ENCODE measurements around the gene XIRP2.

Gene XIRP2

DNA sequence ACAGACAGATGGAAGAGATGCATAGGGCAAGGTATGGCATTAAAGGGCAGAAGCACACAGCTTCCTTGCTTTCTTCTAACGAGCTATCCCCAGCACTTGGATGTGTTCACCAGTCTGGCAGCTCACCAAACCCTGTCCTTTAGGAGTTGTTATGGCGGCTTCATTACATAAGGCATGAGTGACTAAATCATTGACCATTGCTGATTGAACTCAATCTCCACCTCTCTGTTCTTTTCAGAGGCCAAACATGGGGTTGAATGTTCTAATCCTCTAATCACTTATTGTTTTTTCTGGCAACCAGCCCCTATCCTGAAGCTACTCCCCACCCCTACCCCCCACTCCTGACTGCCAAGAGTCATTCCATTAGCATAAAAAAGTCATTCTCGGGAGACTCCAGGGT lies 301.8 kb downstream of the XIRP2 start:
- Histone ChIP-seq H3K27ac (no peak overlapping the region), H3K9ac (ENCODE audit: insufficient read length) (no peak overlapping the region), H3K36me3 (ENCODE audit: insufficient read depth, low read length) (no peaks in the 10 kb centered on the region), H3K9me3 (ENCODE audit: low read depth, low read length) (no peaks in the 10 kb centered on the region), H3K4me3 (no peak overlapping the region)
- TF ChIP-seq EZH2 (IDR thresholded peaks at IDR 0.05) = no peak
- no peak for TF ChIP-seq FOXP2 (optimal IDR thresholded peaks at IDR 0.05; ENCODE audit: control extremely low read depth, extremely low read length, insufficient read depth)
- TF ChIP-seq POLR2AphosphoS5 (IDR thresholded peaks at IDR 0.05; ENCODE audit: borderline replicate concordance, low read depth, low read length) = no peak
- DNase-seq (ENCODE audit: low read depth, low spot score) = no peak

DNA sequence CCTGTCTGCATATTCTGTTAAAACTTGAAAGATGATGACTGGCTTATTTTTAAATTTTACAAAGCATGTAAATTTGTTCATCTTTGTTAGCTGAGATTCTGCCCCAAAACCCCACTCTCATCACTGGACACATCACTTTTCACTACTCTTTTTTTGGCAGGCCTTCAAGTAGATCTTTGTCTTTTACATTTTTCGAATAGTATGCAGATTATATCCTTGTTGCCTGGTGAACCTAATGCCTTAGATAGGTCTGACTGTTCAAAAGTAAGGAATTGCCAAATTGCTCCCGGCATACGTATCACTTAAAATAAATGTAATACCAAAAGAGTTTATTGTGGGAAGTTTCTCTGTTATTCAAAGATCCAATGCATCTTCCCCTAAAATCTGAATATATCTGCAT lies 303.3 kb downstream of the XIRP2 start:
- H3K9ac ChIP-seq (ENCODE audit: insufficient read length) = no peak overlapping the region
- no peak for DNase-seq (ENCODE audit: low read depth, low spot score)
- no peaks in the 10 kb centered on the region for H3K9me3 ChIP-seq (ENCODE audit: low read depth, low read length)
- no peak overlapping the region for H3K27ac ChIP-seq
- no peaks in the 10 kb centered on the region for H3K36me3 ChIP-seq (ENCODE audit: insufficient read depth, low read length)
- no peak for TF ChIP-seq EZH2 (IDR thresholded peaks at IDR 0.05)
- no peak for TF ChIP-seq POLR2AphosphoS5 (IDR thresholded peaks at IDR 0.05; ENCODE audit: borderline replicate concordance, low read depth, low read length)
- no peak for TF ChIP-seq FOXP2 (optimal IDR thresholded peaks at IDR 0.05; ENCODE audit: control extremely low read depth, extremely low read length, insufficient read depth)
- no peak overlapping the region for H3K4me3 ChIP-seq

DNA sequence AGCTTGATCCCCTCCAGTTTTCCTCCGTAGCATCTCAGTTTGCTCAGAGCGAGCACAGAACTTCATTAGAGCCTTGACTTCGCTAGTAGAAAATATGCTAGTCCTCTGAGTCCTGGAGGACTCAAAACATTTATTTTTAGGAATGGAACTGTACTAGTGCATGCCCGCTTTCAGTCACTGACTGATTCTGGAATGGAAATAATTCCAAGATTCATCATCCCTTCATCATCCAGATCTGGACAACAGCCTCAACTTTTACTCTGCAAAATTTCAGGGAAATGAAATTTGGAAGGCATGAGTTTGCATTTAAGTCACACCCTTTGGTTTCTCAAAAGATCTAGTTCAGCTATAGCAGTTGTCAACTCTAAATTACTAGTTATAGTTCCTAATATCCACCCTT lies 304.6 kb downstream of the XIRP2 start:
- no peak for DNase-seq (ENCODE audit: low read depth, low spot score)
- TF ChIP-seq EZH2 (IDR thresholded peaks at IDR 0.05) = no peak
- no peak for TF ChIP-seq FOXP2 (optimal IDR thresholded peaks at IDR 0.05; ENCODE audit: control extremely low read depth, extremely low read length, insufficient read depth)
- TF ChIP-seq POLR2AphosphoS5 (IDR thresholded peaks at IDR 0.05; ENCODE audit: borderline replicate concordance, low read depth, low read length) = no peak
- H3K9ac ChIP-seq (ENCODE audit: insufficient read length) = no peak overlapping the region
- no peaks in the 10 kb centered on the region for H3K9me3 ChIP-seq (ENCODE audit: low read depth, low read length)
- no peaks in the 10 kb centered on the region for H3K36me3 ChIP-seq (ENCODE audit: insufficient read depth, low read length)
- no peak overlapping the region for H3K27ac ChIP-seq
- H3K4me3 ChIP-seq = no peak overlapping the region

DNA sequence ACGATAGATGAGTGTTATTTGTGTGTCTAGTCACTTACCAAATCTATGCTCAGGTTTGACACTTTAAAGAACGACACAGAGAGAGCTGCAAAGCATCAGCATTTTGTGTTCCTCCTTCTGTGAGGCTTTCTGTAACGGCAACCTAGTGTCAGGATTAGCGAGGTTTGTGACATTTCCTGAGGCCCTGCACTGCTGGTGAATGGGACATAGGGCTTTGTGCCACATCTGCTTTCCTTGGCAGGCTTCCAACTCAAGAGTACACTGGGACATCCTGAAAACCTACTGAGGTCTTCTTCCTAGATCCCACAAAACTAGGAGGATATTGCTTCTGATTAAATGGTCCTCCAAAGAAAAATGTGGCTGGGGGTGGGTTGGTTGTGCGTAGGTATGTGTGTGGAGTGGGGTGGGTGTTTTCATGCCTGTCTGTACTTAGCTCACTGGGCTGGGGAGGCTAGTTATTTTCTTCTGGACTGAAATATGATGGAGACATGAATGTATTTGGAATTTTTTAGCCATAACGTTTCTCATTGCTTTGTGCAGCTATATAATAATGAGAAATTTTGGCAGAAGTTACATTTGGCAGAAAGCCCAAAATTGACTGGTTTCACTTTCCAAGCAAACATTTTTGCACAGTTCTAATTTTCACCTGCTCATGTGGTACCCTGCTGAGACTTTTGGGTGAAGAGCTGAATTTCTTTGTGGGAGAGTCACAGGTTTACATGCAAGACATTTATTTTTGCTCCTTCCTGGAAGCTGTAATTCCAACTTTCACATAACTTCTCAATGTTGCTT lies 308.4 kb downstream of the XIRP2 start:
- Histone ChIP-seq H3K9me3 (ENCODE audit: low read depth, low read length) (no peaks in the 10 kb centered on the region), H3K36me3 (ENCODE audit: insufficient read depth, low read length) (no peaks in the 10 kb centered on the region), H3K4me3 (peak overlapping the region; percentile 69), H3K27ac (peak overlapping the region; percentile 23; the same call in 1 of the 2 replicates), H3K9ac (ENCODE audit: insufficient read length) (no peak overlapping the region)
- DNase-seq (ENCODE audit: low read depth, low spot score) = peak; percentile 45
- TF ChIP-seq POLR2AphosphoS5 (IDR thresholded peaks at IDR 0.05; ENCODE audit: borderline replicate concordance, low read depth, low read length) (no peak; the same call in 1 of the 2 replicates), EZH2 (IDR thresholded peaks at IDR 0.05) (no peak), FOXP2 (optimal IDR thresholded peaks at IDR 0.05; ENCODE audit: control extremely low read depth, extremely low read length, insufficient read depth) (no peak)

DNA sequence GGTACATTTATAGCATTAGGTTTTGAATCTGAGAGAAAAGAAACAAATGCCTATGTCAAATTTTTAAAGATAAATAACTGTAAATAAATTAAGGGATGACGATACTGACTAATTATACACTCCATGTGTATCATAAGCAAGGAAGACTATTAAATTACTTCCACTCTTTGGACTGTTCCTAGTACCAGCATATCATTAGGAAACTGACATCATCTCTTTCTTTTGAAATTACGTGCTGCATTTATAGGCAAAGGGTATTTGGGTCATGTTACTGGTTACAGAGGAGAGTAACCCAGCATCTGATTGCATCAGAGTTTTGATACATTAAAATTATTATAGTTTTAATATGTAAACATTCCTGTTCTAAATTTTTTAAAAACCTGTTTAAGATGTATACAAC lies 309.7 kb downstream of the XIRP2 start:
- no peak overlapping the region for H3K9ac ChIP-seq (ENCODE audit: insufficient read length)
- no peaks in the 10 kb centered on the region for H3K9me3 ChIP-seq (ENCODE audit: low read depth, low read length)
- H3K4me3 ChIP-seq = no peak overlapping the region
- TF ChIP-seq POLR2AphosphoS5 (IDR thresholded peaks at IDR 0.05; ENCODE audit: borderline replicate concordance, low read depth, low read length) = no peak
- no peak for TF ChIP-seq FOXP2 (optimal IDR thresholded peaks at IDR 0.05; ENCODE audit: control extremely low read depth, extremely low read length, insufficient read depth)
- TF ChIP-seq EZH2 (IDR thresholded peaks at IDR 0.05) = no peak
- DNase-seq (ENCODE audit: low read depth, low spot score) = no peak
- H3K27ac ChIP-seq = 0 out of 2 replicates have a peak overlapping the region, but pooled peaks have one; percentile 7
- no peaks in the 10 kb centered on the region for H3K36me3 ChIP-seq (ENCODE audit: insufficient read depth, low read length)

DNA sequence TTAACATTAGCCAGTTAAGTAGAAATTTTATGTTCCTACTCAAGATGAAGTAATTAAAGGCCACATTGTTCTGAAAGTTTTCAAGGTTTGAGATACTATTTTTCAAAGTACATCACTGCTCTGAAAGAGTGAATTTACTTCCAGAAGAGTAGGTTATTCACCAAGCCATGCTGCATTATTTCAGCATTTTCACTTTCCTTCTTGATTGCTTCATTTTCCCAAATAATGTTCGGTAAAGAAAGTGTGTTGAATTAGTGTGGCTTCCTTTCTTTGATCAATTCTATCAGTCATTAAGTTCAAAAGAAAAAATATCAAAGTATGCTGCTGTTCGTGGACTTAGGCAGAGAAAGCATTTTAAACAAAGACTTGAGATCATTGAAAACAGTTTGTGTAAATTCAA lies 310.3 kb downstream of the XIRP2 start:
- Histone ChIP-seq H3K4me3 (no peak overlapping the region), H3K36me3 (ENCODE audit: insufficient read depth, low read length) (no peaks in the 10 kb centered on the region), H3K27ac (0 out of 2 replicates have a peak overlapping the region, but pooled peaks have one; percentile 7), H3K9me3 (ENCODE audit: low read depth, low read length) (no peaks in the 10 kb centered on the region), H3K9ac (ENCODE audit: insufficient read length) (no peak overlapping the region)
- DNase-seq (ENCODE audit: low read depth, low spot score) = no peak
- TF ChIP-seq POLR2AphosphoS5 (IDR thresholded peaks at IDR 0.05; ENCODE audit: borderline replicate concordance, low read depth, low read length) (no peak), FOXP2 (optimal IDR thresholded peaks at IDR 0.05; ENCODE audit: control extremely low read depth, extremely low read length, insufficient read depth) (no peak), EZH2 (IDR thresholded peaks at IDR 0.05) (no peak)

DNA sequence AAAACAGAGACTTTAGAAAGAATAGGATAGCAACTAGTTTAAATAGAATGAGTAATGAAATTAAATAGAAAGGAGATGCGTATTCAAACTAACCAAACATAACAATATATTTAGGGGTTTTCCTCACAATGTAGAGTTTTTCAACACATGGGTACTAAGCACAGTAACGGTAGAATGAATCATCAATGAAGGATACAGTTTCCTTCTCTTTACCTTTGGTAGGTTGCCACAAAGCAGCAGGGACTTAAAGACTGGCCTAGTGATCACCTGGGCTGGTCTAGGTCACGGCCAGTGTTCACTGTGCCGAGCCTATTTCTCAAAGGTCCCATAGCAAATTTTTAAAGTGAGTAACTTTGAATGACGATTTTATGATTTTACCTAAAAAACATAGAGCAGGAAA lies 311.7 kb downstream of the XIRP2 start:
- no peak for DNase-seq (ENCODE audit: low read depth, low spot score)
- H3K4me3 ChIP-seq = no peak overlapping the region
- no peaks in the 10 kb centered on the region for H3K9me3 ChIP-seq (ENCODE audit: low read depth, low read length)
- TF ChIP-seq EZH2 (IDR thresholded peaks at IDR 0.05) = no peak
- H3K36me3 ChIP-seq (ENCODE audit: insufficient read depth, low read length) = no peaks in the 10 kb centered on the region
- H3K9ac ChIP-seq (ENCODE audit: insufficient read length) = no peak overlapping the region
- no peak overlapping the region for H3K27ac ChIP-seq

DNA sequence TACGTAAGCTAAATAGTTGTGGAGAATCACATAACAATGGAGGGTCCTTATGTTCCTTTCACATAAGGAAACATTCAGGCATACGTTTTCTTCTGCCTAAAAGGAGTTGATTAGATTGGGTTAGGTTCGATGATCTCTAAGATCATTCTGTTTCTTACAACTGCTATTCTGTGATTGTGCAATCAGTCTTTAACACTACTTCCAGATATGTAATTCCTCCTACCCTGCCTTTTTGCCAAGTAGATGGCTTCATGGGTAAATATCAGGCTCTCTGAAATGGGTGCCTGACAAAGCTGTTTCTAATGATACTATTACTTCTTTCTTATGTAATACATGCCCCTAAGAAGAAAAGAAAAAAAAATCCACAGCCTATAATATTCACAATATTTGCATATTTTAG lies 321.5 kb downstream of the XIRP2 start:
- Histone ChIP-seq H3K4me3 (no peak overlapping the region), H3K36me3 (ENCODE audit: insufficient read depth, low read length) (no peaks in the 10 kb centered on the region), H3K9ac (ENCODE audit: insufficient read length) (no peak overlapping the region), H3K9me3 (ENCODE audit: low read depth, low read length) (no peaks in the 10 kb centered on the region), H3K27ac (peak overlapping the region; percentile 5; the same call in 1 of the 2 replicates)
- no peak for DNase-seq (ENCODE audit: low read depth, low spot score)
- TF ChIP-seq POLR2AphosphoS5 (IDR thresholded peaks at IDR 0.05; ENCODE audit: borderline replicate concordance, low read depth, low read length) = no peak

Measured in SK-N-MC (cell line).